ENCODE measurements around the gene RPUSD2.

RPUSD2 gene

DNA sequence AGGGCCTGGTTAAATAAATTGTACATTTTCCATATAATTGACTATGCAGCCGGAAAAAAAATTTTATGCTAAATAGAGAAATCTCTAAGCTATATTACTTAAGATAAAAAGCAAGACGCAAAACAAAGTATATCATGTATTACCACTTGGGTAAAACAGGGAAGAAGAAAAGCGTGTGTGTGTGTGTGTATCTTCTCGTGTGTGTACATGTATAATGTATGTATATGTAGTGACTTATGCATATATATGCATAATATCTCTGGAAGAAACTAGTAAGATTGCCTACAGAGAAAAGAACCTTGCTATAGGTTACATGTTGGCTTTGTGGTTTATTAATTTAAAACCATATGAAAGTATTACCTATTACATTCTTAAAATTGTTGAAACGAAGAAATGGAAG lies 44.0 kb downstream of the RPUSD2 start:
- in situ Hi-C loops (cut with HindIII; ENCODE audit: low sequenced_read_pairs), result no loop called here

DNA sequence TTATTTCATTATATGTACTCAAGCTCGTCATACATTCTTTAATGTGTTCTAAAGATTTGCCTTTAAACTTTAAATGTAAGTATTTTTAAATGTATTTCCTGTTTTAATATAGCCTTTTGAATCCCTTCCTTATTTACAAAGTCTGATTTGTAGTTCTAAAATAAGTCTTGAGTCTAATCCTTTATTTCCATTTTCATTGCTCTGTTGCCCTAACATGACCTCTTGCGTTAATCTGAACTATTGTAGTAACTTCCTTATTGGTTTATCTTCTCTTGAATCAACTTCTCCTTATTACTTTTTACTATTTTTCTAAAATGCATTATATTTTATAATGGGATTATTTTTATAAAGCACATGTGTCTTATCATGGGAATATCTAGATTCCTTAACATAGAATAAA lies 48.9 kb downstream of the RPUSD2 start:
- in situ Hi-C loops (cut with HindIII; ENCODE audit: low sequenced_read_pairs), result no loop called here

DNA sequence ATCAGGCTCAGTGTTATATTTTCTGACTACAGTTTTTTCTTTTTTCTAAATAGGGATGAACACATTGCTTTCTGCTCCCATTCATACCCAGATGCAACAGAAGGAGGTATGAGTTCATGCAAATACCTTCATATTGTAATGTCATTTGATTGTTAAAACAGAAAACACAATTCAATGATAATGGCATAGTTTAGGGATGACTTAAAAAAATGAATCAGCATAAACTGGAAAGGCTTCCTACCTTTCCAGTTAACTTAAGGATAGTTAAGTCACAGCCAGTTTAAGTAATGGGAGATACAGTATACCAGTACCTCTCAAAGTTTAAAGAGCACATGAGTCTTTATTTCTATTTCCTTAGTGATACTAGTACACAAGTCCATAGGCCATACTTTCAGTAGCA lies 49.8 kb downstream of the RPUSD2 start:
- in situ Hi-C loops (cut with HindIII; ENCODE audit: low sequenced_read_pairs), result no loop called here

DNA sequence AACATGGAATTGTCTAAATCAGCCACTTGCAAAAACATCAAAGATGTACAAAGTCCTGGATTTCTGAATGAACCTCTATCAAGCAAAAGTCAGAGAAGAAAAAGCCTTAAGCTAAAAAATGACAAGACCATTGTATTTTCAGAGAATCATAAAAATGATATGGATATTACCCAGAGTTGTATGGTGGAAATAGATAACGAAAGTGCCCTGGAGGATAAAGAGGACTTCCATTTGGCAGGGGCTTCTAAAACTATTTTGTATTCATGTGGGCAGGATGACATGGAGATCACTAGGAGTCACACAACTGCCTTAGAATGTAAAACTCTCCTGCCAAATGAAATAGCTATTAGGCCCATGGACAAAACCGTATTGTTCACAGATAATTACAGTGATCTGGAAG lies 54.3 kb downstream of the RPUSD2 start:
- in situ Hi-C loops (cut with HindIII; ENCODE audit: low sequenced_read_pairs), result no loop called here

All from endothelial cell of hepatic sinusoid (primary cell).